ENCODE measurements around the gene ICAM5. TPM values are rescaled to one million over a fixed set of nuclear protein-coding genes. Genes with fewer than 3 reads are reported as not detected.

ICAM5 gene
- total and polyA plus RNA-seq, 2 experiments from 2014 or later: 0.23 to 0.57 TPM

GRCh38 chr19:10339380-10339960 is 49.7 kb downstream of the ICAM5 start, which contains the start of gene ICAM3:
Gene ICAM3 (minus strand): TSS chr19:10339624. CDS start chr19:10339614, 10 bp downstream.
- TF ChIP-seq EZH2phosphoT487 (IDR thresholded peaks at IDR 0.05; ENCODE audit: low read depth, severe bottlenecking, unreplicated experiment) (no peak), EZH2 (IDR thresholded peaks at IDR 0.05; ENCODE audit: borderline replicate concordance) (no peak), CTCF (IDR thresholded peaks at IDR 0.05; ENCODE audit: poor library complexity) (no peak)
- Histone ChIP-seq H4K20me1 (ENCODE audit: insufficient read depth, poor library complexity, severe bottlenecking) (no peaks in the 10 kb centered on the region), H3K9me3 (ENCODE audit: low read depth) (no peaks in the 10 kb centered on the region), H2AFZ (no peak within 1 kb of the TSS), H3K4me2 (no peak within 1 kb of the TSS), H3K9me2 (replicated peaks; ENCODE audit: insufficient read depth) (no peaks in the 10 kb centered on the region), H3K27me3 (no peaks in the 10 kb centered on the region), H3K27ac (no peak within 1 kb of the TSS), H3K79me2 (no peaks in the 10 kb centered on the region), H3K36me3 (replicated peaks; ENCODE audit: insufficient read depth, low read depth) (no peaks in the 10 kb centered on the region), H3K4me1 (ENCODE audit: insufficient read depth) (no peaks in the 10 kb centered on the region), H3K4me3 (no peak within 1 kb of the TSS)
- DNase-seq (ENCODE audit: low spot score): no peak
- WGBS (ENCODE audit: low lambda C conversion rate, missing lambda C conversion rate): 65% methylated on average over 14 of the region's 14 CpGs

- Histone ChIP-seq H3K27me3 (no peaks in the 10 kb centered on the region), H3K9me3 (ENCODE audit: low read depth) (no peaks in the 10 kb centered on the region), H3K4me2 (no peak overlapping the region), H3K4me3 (no peak overlapping the region), H3K4me1 (ENCODE audit: insufficient read depth) (no peaks in the 10 kb centered on the region), H3K79me2 (no peaks in the 10 kb centered on the region), H3K9me2 (replicated peaks; ENCODE audit: insufficient read depth) (no peaks in the 10 kb centered on the region), H3K36me3 (replicated peaks; ENCODE audit: insufficient read depth, low read depth) (no peaks in the 10 kb centered on the region), H3K27ac (no peak overlapping the region), H2AFZ (no peak overlapping the region), H4K20me1 (ENCODE audit: insufficient read depth, poor library complexity, severe bottlenecking) (no peaks in the 10 kb centered on the region)
- DNase-seq (ENCODE audit: low spot score): no peak
- TF ChIP-seq EZH2phosphoT487 (IDR thresholded peaks at IDR 0.05; ENCODE audit: low read depth, severe bottlenecking, unreplicated experiment) (no peak), EZH2 (IDR thresholded peaks at IDR 0.05; ENCODE audit: borderline replicate concordance) (no peak), CTCF (IDR thresholded peaks at IDR 0.05; ENCODE audit: poor library complexity) (no peak)
- WGBS (ENCODE audit: low lambda C conversion rate, missing lambda C conversion rate): 92% methylated on average over 5 of the region's 5 CpGs
These were observed 50.2 kb downstream of the ICAM5 start for GRCh38 chr19:10339977-10340376.

- TF ChIP-seq CTCF (IDR thresholded peaks at IDR 0.05; ENCODE audit: poor library complexity) (no peak), EZH2phosphoT487 (IDR thresholded peaks at IDR 0.05; ENCODE audit: low read depth, severe bottlenecking, unreplicated experiment) (no peak), EZH2 (IDR thresholded peaks at IDR 0.05; ENCODE audit: borderline replicate concordance) (no peak)
- no peaks in the 10 kb centered on the region for H3K79me2 ChIP-seq
- H3K4me2 ChIP-seq: no peak overlapping the region
- no peak overlapping the region for H3K27ac ChIP-seq
- no peaks in the 10 kb centered on the region for H3K36me3 ChIP-seq (replicated peaks; ENCODE audit: insufficient read depth, low read depth)
- no peaks in the 10 kb centered on the region for H4K20me1 ChIP-seq (ENCODE audit: insufficient read depth, poor library complexity, severe bottlenecking)
- no peak overlapping the region for H3K4me3 ChIP-seq
- H2AFZ ChIP-seq: no peak overlapping the region
- no peaks in the 10 kb centered on the region for H3K4me1 ChIP-seq (ENCODE audit: insufficient read depth)
- H3K27me3 ChIP-seq: no peaks in the 10 kb centered on the region
- H3K9me2 ChIP-seq (replicated peaks; ENCODE audit: insufficient read depth): no peaks in the 10 kb centered on the region
- no peaks in the 10 kb centered on the region for H3K9me3 ChIP-seq (ENCODE audit: low read depth)
- 90% methylated on average over 2 of the region's 2 CpGs for WGBS (ENCODE audit: low lambda C conversion rate, missing lambda C conversion rate)
- no peak for DNase-seq (ENCODE audit: low spot score)
These were observed 53.7 kb downstream of the ICAM5 start for GRCh38 chr19:10343495-10343894.
